Stomach (tissue), 9 donors: ENCODE measurements around the gene KCTD5. TPM values are rescaled to one million over a fixed set of nuclear protein-coding genes. Genes with fewer than 3 reads are reported as not detected.

Experiments
- DNase-seq, 2 donors: peaks; one replicate each; pipeline versions ENCODE4 v3.0.0 to v3.0.0-alpha.2; 2013 to 2019
- H3K27ac ChIP-seq, 5 donors: fragments of 200-600 bp in 4 of 5; sonication (generic) in 4 of 5; one replicate each; pipeline ENCODE4 v1.5.1; 2013 to 2019; ENCODE audit warnings: mild to moderate bottlenecking in 1 of 5, moderate library complexity in 1 of 5
- H3K27me3 ChIP-seq, 3 donors: fragments of 200-600 bp; sonication (generic); one replicate each; pipeline ENCODE4 v1.5.1; 2017 to 2019; ENCODE audit warnings: mixed run types in 1 of 3
- H3K36me3 ChIP-seq, 4 donors: fragments of 200-600 bp; sonication (generic); 1 replicate in 3 of 4; 2 replicates in 1 of 4; pipeline ENCODE4 v1.5.1; 2016 to 2019
- H3K4me1 ChIP-seq, 4 donors: fragments of 200-600 bp; sonication (generic); one replicate each; pipeline ENCODE4 v1.5.1; 2016 to 2019
- H3K4me3 ChIP-seq, 4 donors: fragments of 200-600 bp; sonication (generic) in 3 of 4; one replicate each; pipeline ENCODE4 v1.5.1; 2016 to 2019; ENCODE audit warnings: mild to moderate bottlenecking in 1 of 4
- H3K9me3 ChIP-seq, 4 donors: fragments of 200-600 bp; sonication (generic); one replicate each; pipeline ENCODE4 v1.5.1; 2016 to 2019
- EP300 ChIP-seq: sonication (generic); formaldehyde crosslinking; IDR thresholded peaks from one replicate; pipeline ENCODE4 v1.6.1; 2017; ENCODE audit warnings: antibody characterized with exemption
- POLR2A ChIP-seq, 4 donors: fragments of 450-650 bp; IDR thresholded peaks; one replicate each; pipeline ENCODE4 v1.6.1; 2016; ENCODE audit warnings: antibody characterized with exemption in 4 of 4, control low read depth in 2 of 4, mild to moderate bottlenecking in 1 of 4, moderate library complexity in 1 of 4
- POLR2AphosphoS5 ChIP-seq, 3 donors: sonication (generic); formaldehyde crosslinking; IDR thresholded peaks; one replicate each; pipeline ENCODE4 v1.6.1; 2016; ENCODE audit warnings: antibody characterized with exemption in 3 of 3
- WGBS, 5 donors: extraction: QIAGEN DNeasy Blood & Tissue Kit in 3 of 5; methylation state at CpG; one replicate each; pipeline versions ENCODE4 v1.1.5 to v1.1.7; 2013 to 2018; 5-methylcytosine and 5-hydroxymethylcytosine counted together
- intact Hi-C: fragments of 100-400 bp; cut with DNase I; formaldehyde crosslinking; loops from one replicate; pipeline ENCODE4 v1.15.1; 2023; ENCODE audit warnings: low total_unique reads
- polyA plus RNA-seq, 3 donors: library from polyadenylated mRNA; stranded (reverse); fragments of 200-250 nt; gene quantifications; one replicate each; pipeline ENCODE4 v1.2.3, GENCODE V29; 2013
- total RNA-seq, 5 donors: library from RNA; depleted of rRNA; stranded (reverse); fragments of >200 nt; gene quantifications; one replicate each; pipeline versions ENCODE4 v1.1.0 to v1.2.3, GENCODE V29; 2014 to 2016
- TF ChIP-seq, protein P1 (sequence below), 7 experiments: fragments of 450-650 bp in 4 of 7; fragments of 200-600 bp in 3 of 7; sonication (generic) in 3 of 7; IDR thresholded peaks; one replicate each; pipeline ENCODE4 v1.5.1; 2016 to 2019; ENCODE audit warnings: antibody characterized with exemption in 7 of 7, control low read depth in 2 of 7, mild to moderate bottlenecking in 1 of 7
- donor health status: healthy with polysubstance abuse.
- donor health status: Bipolar disorder and iron deficiency.
- donor health status: healthy.

KCTD5 gene
- total and polyA plus RNA-seq, 8 donors, result 0.89 to 45.6 (median 24.7) TPM

GRCh38 chr16:2738615-2739014, 56.3 kb downstream of the KCTD5 start:
- Histone ChIP-seq H3K27me3 (peaks cover 0 to 58% (median 0%) of the 10 kb centered on the region in 3 donors), H3K4me1 (no peaks in the 10 kb centered on the region), H3K27ac (no peak overlapping the region), H3K9me3 (no peaks in the 10 kb centered on the region), H3K36me3 (no peaks in the 10 kb centered on the region), H3K4me3 (no peak overlapping the region)
- WGBS, 5 donors, result 44 to 75% (median 71%) methylated on average over 2 to 5 of the region's 5 CpGs
- DNase-seq, result peak in 1 of 2 donors; percentile 3
- intact Hi-C loops, result no loop called here
- no peak for TF ChIP-seq POLR2AphosphoS5 (IDR thresholded peaks at IDR 0.05)
- no peak for TF ChIP-seq POLR2A (IDR thresholded peaks at IDR 0.05)
- no peak for TF ChIP-seq EP300
- TF ChIP-seq, protein P1, sequence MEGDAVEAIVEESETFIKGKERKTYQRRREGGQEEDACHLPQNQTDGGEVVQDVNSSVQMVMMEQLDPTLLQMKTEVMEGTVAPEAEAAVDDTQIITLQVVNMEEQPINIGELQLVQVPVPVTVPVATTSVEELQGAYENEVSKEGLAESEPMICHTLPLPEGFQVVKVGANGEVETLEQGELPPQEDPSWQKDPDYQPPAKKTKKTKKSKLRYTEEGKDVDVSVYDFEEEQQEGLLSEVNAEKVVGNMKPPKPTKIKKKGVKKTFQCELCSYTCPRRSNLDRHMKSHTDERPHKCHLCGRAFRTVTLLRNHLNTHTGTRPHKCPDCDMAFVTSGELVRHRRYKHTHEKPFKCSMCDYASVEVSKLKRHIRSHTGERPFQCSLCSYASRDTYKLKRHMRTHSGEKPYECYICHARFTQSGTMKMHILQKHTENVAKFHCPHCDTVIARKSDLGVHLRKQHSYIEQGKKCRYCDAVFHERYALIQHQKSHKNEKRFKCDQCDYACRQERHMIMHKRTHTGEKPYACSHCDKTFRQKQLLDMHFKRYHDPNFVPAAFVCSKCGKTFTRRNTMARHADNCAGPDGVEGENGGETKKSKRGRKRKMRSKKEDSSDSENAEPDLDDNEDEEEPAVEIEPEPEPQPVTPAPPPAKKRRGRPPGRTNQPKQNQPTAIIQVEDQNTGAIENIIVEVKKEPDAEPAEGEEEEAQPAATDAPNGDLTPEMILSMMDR (IDR thresholded peaks at IDR 0.05), result no peak

GRCh38 chr16:2739625-2740430, 57.5 kb downstream of the KCTD5 start:
- Histone ChIP-seq H3K36me3 (no peaks in the 10 kb centered on the region), H3K4me3 (no peak overlapping the region), H3K27ac (no peak overlapping the region), H3K9me3 (no peaks in the 10 kb centered on the region), H3K4me1 (no peaks in the 10 kb centered on the region), H3K27me3 (peaks cover 0 to 58% (median 0%) of the 10 kb centered on the region in 3 donors)
- 43 to 75% (median 63%) methylated on average over 4 to 8 of the region's 8 CpGs for WGBS, 5 donors
- intact Hi-C loops, result no loop called here
- peak in 1 of 2 donors; percentile 6 for DNase-seq
- TF ChIP-seq EP300, result no peak
- TF ChIP-seq, protein P1 (IDR thresholded peaks at IDR 0.05), result no peak
- TF ChIP-seq POLR2A (IDR thresholded peaks at IDR 0.05), result no peak
- no peak for TF ChIP-seq POLR2AphosphoS5 (IDR thresholded peaks at IDR 0.05)

DNA sequence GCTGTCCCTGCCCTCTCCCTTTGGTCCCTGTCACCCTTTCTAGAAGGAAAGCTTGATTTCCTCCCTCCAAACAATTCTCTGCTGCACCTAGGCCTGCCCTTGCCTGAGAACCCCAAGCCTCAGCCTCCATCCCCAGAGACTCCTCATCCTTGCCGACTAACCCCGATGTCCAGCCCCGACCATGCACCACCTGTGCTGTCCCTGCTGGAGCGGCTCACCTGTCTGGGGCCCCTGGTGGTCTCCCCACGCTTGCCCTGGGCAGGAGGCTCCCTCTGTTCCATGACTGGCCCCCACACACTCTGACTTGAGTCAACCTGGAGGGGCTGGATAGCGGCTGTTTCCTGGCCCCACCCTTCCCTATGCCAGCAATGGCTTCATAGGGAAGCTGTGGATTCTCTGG, 58.2 kb downstream of the KCTD5 start:
- no peak overlapping the region for H3K4me3 ChIP-seq
- no peaks in the 10 kb centered on the region for H3K36me3 ChIP-seq
- H3K9me3 ChIP-seq, result no peaks in the 10 kb centered on the region
- no peak for TF ChIP-seq EP300
- TF ChIP-seq POLR2AphosphoS5 (IDR thresholded peaks at IDR 0.05), result no peak
- TF ChIP-seq, protein P1 (IDR thresholded peaks at IDR 0.05), result no peak
- TF ChIP-seq POLR2A (IDR thresholded peaks at IDR 0.05), result no peak
- intact Hi-C loops, result no loop called here
- 83 to 94% (median 87%) methylated on average over 6 of the region's 6 CpGs for WGBS, 5 donors
- no peaks in the 10 kb centered on the region for H3K4me1 ChIP-seq
- H3K27me3 ChIP-seq, result peaks cover 0 to 58% (median 0%) of the 10 kb centered on the region in 3 donors
- H3K27ac ChIP-seq, result no peak overlapping the region
- no peak for DNase-seq

GRCh38 chr16:2741168-2741567, 58.8 kb downstream of the KCTD5 start:
- Histone ChIP-seq H3K4me3 (no peak overlapping the region), H3K36me3 (no peaks in the 10 kb centered on the region), H3K9me3 (no peaks in the 10 kb centered on the region), H3K27ac (no peak overlapping the region), H3K27me3 (peaks cover 0 to 57% (median 0%) of the 10 kb centered on the region in 3 donors), H3K4me1 (no peaks in the 10 kb centered on the region)
- TF ChIP-seq EP300 (no peak), POLR2A (IDR thresholded peaks at IDR 0.05) (no peak), POLR2AphosphoS5 (IDR thresholded peaks at IDR 0.05) (no peak)
- TF ChIP-seq, protein P1 (IDR thresholded peaks at IDR 0.05), result no peak
- intact Hi-C loops, result no loop called here
- 82 to 100% (median 90%) methylated on average over 1 to 4 of the region's 4 CpGs for WGBS, 5 donors
- no peak for DNase-seq
